ENCODE results near the gene RAB1A.
"Not testable (repeated sequence)": the region's sequence is repeated elsewhere in the genome, so short reads cannot be mapped to it uniquely, and the experiment has no call there.

RAB1A gene

DNA sequence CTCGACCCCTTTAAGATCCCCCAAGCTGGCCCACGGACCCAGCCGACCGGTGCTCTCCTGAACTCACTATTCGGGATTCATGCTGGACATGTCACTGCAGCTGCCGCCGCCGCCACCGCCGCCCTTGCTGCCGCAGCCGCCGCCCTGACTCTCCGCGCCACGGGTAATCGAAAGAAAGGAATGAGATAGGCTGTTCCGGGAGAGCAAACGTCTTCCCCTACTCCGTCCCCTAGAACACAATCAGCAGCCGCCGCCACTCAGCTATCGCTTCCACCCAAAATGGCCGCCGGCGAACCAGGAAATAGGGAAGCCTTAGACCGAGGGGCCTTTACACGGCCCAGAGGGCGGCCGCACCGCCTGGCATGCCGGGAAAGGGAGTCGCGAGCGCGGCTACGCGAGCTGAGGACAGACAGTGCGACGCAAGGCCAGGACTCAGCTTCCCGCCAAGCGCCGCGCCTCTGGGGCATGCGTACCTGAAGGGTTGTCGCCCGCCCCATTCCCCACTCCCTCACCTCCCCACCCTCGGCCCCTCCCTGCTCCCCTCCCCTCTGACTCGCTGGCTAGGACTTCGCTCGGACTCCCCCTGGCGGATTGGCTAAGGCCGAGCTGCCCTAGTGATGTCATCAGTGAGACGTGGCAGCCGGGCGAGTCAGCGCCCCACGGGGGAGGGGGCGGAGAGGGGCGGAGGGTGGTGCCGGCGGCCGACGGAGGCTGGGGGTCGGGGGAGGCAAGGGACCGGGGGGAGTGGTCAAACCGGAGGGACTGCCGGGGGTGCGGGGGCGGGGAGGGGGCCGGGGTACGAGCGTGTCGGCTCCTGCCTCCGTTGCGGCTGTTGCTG, at the start of gene RAB1A:
RAB1A (minus strand) TSS at position 281 of the 838 bp plus-strand sequence; CDS start at position 90, 191 bp downstream.
- DNase-seq: peak; percentile 93 to 100 (median 99)

DNA sequence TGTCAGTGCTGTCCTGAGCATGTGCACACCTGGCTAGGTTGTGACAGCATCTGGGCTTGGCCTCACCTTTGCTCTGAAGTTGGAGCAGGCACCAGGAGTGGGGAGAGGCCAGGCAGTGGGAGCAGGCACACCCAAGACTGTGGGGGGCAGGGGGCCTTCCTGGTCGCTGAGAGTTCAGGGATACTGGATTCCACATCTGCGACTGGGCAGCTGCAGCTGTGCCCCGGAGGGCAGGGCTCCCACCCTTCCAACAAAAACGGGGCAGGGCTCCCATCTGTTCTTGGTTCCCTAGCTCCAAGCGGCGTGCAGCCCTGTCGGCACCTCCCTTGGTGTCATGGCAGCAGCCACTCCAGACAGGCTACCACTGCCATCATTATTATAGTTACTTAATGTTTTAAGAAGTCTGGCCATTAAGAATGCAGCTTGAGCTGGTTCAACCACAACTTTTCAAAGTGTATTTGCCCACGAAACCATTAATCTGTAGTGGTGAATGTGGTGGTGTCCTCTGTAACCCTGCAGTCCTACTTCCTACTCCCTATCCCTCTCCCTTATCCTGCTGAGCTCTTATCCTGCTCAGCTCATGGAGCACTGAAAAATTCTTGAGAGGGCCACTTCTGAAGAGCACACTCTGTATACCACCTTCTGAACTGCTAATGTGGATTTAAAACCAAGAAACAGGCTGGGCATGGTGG, 48.0 kb upstream of the RAB1A start:
- DNase-seq: no peak

DNA sequence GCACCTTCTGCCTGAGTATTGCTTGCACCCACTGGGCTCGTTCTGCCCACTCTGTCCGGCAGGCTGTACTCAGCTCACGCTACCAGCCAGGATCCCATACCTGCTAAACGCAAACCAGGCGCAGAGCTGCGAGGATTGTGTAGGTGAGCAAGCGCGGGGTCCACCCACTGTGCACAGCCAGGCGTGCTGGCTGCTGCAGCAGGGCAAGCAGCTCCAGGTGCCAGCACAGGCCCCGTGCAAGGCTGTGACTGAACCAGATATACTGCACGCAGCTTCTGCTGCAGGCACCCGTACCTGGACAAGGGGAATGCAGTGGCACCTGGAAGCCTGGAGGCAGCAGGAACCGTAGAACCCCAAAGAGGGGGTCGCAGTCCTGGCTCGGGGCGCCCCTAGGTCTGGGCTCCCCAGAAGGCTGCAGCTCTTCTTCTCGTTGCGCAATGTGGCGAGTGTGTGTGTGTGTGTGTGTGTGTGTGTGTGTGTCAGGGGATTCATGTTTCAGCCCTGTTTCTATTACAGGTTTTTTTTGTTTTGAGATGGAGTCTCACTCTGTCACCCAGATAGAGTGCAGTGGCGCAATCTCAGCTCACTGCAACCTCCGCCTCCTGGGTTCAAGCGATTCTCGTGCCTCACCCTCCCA, 46.1 kb upstream of the RAB1A start:
- no peak for DNase-seq

DNA sequence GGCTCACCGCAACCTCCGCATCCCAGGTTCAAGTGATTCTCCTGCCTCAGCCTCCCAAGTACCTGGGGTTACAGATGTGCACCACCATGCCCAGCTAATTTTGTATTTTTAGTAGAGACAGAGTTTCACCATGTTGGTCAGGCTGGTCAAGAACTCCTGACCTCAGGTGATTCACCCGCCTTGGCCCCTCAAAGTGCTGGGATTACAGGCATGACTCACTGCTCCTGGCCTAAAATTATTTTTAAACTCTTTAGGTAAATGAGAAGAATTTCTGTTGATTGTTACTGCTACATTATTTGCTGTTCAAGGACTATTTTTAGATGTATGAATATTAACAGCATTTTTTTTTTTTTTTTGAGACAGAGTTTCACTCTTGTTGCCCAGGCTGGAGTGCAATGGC, 44.1 kb upstream of the RAB1A start:
- DNase-seq: not testable (repeated sequence)

DNA sequence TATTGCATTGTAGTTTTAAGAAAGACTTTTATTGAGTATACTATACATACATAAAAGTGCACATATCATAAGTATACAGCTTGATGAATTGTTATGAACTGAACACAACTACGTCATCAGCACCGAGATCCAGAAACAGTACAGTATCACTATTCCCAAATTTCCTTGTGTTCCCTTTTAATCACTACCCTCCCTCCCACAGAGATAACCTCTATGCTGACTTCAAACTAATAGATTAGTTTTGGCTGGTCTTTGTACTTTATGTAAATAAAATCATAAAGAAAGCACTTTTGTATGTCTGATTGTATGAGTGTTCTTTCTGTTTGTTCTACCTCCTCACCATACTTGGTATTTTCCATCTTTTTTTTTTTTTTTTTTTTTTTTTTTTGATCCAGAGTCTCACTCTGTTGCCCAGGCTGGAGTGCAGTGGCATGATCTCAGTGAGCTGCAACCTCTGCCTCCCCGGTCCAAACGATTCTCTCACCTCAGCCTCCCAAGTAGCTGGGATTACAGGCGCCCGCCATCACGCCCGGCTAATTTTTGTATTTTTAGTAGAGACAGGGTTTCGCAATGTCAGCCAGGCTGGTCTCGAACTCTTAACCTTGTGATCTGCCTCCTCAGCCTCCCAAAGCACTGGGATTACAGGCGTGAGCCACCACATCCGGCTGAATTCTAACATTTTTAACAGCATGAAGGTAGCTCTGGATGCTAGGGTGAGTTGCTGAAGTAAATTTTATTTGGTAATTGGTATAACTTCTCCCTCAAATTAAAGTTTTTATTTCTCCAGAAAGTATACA, 43.3 kb upstream of the RAB1A start:
- no peak for DNase-seq

DNA sequence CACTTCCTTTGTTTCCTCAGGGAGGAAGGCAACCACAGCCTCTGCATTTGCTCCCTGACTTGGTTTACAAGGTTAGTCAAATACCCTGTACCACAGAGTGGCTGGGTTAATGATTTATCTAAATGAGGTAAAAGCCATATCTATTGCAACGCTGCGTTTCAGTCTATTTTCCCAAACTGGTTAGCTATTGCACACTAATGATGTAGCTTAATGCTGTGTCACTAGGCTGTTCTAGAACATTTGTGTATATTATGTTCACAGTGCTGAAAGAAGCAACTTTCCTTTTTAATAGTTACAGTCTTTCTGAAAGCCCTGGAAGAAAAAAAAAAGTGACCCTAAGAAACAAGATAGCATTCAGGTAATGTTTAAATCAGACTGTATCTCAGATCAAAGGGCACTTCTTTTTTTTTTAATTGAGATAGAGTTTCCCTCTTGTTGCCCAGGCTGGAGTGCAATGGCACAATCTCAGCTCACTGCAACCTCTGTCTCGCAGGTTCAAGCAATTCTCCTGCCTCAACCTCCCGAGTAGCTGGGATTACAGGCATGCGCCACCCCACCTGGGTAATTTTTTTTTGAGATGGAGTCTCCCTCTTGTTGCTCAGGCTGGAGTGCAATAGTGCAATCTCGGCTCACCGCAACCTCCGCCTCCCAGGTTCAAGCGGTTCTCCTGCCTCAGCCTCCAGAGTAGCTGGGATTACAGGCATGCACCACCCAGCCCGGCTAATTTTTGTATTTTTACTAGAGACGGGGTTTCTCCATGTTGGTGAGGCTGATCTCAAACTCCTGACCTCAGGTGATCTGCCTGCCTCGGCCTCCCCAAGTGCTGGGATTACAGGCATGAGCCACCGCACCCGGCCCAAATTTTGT, 40.9 kb upstream of the RAB1A start:
- not testable (repeated sequence) for DNase-seq

DNA sequence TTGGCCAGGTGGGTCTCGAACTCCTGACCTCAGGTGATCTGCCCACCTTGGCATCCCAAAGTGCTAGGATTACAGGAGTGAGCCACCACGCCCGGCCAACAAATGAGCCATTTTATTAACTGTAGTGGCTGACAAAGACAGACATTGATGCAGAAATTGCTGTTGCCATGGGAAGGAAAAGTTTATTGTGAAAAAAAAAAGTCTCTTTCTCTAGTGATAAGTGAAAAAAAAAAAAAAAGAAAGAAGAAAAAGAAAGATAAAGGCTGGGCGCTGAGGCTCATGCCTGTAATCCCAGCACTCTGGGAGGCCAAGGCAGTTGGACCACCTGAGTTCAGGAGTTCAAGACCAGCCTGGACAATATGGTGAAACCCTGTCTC, 39.8 kb upstream of the RAB1A start:
- no peak for DNase-seq

DNA sequence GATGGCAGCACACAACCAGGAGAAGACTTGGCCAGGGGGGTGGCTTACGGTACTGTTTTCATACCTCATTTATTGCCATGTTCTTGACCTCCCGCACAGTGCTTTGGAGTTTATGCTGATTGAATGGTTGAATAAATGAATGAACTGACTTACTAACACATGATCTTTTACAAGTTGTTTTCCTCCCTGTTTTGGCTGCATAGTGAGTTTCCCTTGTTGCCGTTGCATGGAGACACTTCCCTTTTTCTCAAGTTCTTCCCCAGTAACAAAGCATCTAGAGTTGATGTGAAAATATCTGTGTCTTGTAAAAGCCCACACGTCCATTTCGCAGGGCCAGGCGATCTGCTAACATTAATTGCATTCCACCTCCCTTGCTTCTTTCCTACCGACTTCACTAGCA, 35.7 kb upstream of the RAB1A start:
- no peak for DNase-seq

DNA sequence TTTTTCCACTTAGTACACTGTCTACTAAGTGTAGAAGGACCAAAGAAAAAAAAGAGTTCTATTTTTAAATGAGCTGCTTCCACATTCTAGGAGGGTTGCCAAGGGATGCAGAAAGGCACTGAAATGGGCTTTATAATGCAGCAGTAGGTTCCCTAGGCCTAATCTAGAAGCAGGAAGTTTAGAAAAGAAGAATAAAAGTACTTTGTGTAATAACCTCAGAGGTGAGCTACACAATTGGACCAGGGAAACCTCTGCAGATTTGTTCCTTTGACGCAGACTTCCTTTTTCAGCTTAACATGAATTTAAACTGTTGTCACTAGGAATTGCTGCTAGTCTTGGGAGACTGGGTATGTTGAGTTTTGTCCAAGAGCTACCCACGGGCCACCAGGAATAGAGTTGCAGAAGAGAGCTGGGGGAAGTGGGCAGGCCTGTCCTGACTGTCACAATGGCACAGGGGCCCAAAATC, 34.6 kb upstream of the RAB1A start:
- DNase-seq: peak in 2 of 56 donors; percentile 3 to 20

DNA sequence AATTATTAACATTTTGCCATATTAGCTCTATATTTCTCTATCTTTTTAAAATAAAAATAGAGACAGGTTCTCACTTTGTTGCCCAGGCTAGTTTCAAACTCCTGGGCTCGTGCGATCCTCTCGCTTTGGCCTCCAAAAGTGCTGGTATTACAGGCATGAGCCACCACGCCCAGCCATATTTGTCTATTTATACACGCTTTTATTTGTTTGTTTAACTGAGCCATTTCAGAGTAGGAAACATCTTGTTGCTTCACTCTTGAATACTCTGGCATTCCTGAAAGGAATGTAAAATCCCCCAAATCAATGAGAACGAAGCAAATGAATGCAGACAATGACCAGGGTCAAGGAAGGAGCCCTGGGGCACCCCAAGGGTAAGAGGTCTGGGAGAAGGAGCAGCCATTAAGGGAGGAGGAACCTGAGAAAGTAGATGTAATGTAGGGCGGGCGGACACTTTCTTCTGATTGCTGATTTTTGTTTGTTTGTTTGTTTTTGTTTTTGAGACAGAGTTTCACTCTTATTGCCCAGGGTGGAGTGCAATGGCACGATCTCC, 31.7 kb upstream of the RAB1A start:
- no peak for DNase-seq

DNA sequence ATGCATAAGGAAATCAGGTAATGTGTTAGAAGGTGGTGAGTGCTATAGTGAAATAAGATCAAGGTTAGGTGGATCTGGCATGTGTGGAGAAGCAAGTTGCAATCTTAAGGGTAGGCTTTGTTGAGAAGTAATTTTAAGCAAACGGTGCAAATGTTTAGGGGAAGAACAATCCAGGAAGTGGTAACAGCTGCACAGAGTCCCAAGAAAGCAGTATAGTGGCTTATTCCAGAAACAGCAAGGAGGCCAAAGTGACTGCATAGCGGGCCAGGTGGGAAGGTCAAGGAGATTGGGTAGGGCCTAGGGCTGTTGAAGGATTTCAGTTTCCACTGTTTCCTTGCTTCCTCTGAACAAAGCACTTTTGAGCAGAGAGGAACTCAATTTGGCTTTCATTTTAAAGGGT, 30.0 kb upstream of the RAB1A start:
- no peak for DNase-seq

DNA sequence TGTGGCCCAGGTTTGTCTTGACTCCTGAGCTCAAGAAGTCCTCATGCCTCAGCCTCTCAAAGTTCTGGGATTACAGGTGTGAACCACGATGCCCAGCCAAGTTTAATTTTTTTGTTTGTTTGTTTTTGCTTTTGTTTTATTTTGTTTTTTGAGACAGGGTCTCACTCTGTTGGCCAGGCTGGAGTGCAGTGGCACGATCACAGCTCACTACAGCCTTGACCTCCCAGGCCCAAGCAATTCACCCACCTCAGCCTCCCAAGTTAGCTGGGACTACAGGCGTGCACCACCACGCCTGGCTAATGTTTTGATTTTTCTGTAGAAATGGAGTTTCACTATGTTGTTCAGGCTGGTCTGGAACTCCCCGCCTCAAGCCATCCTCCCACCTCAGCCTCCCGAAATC, 29.4 kb upstream of the RAB1A start:
- no peak for DNase-seq

DNA sequence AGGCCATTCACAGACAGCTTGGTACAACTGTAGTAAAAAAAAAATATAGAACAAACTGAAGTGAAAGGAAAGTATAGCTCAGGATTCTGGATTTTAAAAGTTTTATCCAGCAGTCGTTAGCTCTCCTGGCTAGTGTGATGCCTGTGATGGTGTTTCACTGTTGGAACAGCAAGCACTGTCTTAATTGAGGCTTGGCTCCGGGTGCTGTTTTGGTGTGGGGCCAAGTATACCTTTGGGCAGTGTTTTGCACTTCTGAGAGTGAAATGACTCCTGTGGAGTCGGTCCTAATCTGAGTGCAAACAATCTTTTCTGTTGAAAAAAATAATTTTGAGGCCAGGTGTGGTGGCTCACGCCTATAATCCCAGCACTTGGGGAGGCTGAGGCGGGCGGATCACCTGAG, 28.7 kb upstream of the RAB1A start:
- no peak for DNase-seq

DNA sequence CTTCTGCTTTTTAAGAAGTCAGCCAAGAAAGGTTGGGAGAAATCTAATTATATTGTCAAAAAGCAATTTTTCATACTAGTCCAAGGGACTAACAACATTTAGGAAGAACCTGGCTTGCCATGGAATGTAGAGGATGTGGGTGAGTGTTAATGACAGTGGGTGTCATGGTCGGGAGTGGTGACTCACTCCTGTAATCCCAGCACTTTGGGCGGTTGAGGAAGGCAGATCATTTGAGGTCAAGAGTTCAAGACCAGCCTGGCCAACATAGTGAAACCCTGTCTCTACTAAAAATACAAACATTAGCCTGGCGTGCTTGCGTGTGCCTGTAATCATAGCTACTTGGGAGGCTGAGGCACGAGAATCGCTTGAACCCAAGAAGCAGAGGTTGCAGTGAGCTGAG, 27.9 kb upstream of the RAB1A start:
- DNase-seq: not testable (repeated sequence)

DNA sequence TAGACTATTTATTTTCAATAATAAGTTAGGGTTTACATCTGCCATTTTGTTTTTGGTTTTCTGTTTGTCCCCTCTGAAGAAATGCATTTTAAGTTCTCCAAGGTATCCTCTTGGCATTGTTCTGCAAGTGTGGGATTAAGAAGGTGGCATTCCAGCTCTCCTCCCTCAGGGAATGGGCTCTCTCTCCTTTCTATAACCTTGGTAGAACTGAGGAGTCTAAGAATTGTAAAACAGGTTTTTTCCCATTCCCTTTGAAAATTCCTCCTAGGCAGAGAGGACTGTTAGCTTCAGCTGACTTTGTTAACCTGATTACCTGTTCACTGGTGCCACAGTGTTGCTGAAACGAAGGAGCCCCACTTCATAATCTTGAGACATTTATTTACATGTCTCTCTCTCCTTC, 26.1 kb upstream of the RAB1A start:
- no peak for DNase-seq

DNA sequence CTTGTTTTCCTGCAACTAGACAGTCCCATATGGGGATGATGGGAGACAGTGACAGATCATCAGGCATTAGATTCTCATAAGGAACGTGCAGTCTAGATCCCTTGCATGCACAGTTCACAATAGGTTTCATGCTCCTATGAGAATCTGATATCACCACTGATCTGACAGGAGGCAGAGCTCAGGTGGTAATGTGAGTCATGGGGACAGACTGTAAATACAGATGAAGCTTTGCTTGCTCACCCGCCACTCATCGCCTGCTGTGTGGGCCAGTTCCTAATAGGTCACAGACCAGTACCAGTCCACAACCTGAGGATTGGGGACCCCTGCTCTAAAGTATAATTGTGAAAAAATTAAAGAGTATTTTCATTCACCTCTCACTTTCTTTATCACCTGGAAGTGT, 23.6 kb upstream of the RAB1A start:
- no peak for DNase-seq

DNA sequence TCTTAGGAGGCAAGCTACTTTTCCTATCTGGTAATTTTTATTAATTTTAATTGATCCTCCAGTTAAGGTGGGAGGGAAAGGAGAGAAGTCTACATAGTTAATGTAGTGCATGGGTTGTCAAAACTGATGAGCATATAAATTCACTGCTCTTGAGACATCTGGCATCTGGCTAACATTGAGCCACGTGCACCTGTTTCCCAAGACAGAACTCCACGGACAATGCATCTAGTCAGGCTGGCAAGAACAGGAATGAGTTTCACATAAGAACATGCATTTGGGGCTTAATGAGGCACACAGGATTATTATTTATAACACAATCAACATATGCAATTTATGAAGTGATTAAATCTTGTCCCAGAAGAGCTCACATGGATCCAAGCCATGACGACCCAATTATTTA, 16.2 kb upstream of the RAB1A start:
- DNase-seq: no peak

DNA sequence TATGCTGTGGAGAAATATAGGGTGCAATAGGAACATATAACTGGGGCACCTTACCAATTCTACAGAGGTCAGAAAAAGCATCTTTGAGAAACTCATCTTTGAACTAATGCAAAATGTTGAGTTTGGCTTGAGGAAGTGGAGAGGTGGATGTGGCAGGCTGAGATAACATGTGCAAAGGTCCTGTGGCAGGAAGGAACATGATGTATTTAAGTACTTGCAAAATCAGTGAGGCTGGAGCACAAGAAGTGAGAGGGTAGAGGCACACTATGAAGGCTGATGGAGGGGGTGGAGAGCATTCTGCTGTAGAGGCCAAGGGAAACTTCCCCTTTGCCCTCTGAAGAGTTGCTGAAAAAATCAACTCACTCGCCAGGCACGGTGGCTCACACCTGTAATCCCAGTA, 14.7 kb upstream of the RAB1A start:
- DNase-seq: no peak

DNA sequence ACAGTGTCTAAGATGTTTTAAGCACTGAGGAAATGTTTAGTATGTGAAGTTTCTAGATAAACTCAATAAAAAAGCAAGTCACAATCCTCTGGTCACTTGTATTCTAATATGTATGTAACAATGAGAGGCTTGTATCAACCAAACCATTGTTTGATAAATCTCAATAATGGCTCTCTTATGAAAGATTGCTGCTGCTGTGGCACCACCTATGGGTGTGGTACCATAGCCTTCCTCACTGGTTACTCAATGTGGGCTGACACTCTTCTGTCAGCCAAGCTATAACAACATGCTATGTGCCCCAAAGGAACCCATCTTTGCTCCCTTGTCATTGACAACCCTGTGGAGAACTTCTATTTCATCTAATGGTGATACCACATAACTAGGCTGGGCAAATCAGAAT, 12.6 kb upstream of the RAB1A start:
- DNase-seq: peak in 29 of 56 donors; percentile 1 to 40 (median 12)

DNA sequence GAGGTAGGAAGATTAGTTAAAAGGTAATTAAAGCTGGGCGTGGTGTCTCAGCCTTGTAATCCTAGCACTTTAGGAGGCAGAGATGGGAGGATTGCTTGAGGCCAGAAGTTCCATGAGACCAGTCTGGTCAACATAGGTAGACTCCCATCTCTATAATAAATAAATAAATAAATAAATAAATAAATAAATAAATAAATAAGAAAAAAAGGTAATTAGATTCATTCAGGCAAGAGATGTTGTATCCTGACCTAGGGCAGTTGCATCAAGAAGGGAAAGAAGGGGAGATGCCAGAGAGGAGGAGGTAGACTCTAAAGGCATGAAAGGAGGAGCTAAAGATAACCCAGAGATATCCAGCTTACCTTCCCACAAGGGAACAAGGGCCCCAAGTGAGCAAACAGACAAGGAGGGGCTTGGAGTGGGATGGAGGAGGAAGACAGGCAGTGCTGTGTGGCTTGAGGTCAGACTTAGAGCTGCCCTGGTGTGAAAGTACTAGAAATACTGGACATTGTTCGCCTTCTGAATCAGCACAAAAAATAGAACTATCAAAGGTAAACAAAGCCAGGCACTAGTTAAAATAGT, 7.4 kb upstream of the RAB1A start:
- DNase-seq: no peak

Measured in nucleus accumbens (tissue), 56 donors.